ENCODE data around the gene ANKRD12. TPM values are rescaled to one million over a fixed set of nuclear protein-coding genes. Genes with fewer than 3 reads are reported as not detected.

The ANKRD12 gene
- total and polyA plus RNA-seq, 2 experiments from 2014 or later = 23.9 to 92.4 TPM

GRCh38 chr18:9297007-9297393 lies 160.4 kb downstream of the ANKRD12 start (continued):
- TF ChIP-seq ZNF462 (CRISPR knock-in tag; IDR thresholded peaks at IDR 0.05) = no peak
- TF ChIP-seq ETS1 (IDR thresholded peaks at IDR 0.05) = no peak
- no peak for TF ChIP-seq ZNF331 (CRISPR knock-in tag; IDR thresholded peaks at IDR 0.05; ENCODE audit: low read depth)

DNA sequence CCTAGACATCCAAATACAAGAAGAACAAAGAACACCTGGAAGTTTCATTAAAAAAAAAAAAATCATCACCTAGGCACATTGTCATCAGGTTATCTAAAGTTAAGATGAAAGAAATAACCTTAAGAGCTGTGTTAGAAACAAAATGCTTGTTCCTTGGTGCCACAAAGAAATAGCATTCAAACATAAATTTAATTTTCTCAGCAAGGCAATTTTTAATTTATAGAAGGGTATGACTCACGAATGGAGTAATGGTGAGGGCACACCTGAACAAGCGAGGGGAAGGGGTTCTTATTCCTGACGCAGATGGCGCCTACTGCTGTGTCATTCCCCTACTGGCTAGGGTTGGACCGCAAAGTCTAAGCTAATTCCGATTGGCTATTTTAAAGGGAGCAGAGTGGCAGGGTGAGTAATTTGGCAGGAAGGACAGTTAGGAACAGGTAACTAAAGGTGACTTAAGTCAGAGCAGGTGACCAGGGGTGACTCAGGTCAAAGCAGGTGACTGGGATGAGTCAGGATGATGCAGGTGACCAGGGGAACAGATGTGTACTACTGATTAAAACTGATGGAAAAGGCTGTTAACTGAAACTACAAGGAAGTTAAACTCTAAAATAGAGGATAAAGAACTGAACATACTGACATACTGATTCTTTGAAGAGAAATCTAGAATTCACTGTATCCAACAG lies 167.9 kb downstream of the ANKRD12 start:
- H3K4me1 Mint-ChIP-seq = no peaks in the 10 kb centered on the region; the same call in 2 of the 3 replicates
- no peaks in the 10 kb centered on the region; the same call in 1 of the 2 replicates for H3K9me2 ChIP-seq (ENCODE audit: insufficient read depth)
- H3K27ac Mint-ChIP-seq = no peak overlapping the region
- peaks cover 21% of the 10 kb centered on the region for H3K9me3 Mint-ChIP-seq
- no peaks in the 10 kb centered on the region for H3K4me1 ChIP-seq (ENCODE audit: insufficient read depth)
- ATAC-seq (no peak), DNase-seq (ENCODE audit: low spot score) (no peak)
- H3K27ac ChIP-seq (ENCODE audit: low read depth) = no peak overlapping the region
- peaks cover 1% of the 10 kb centered on the region for H3K27me3 Mint-ChIP-seq (ENCODE audit: insufficient read depth, low read depth, poor library complexity)
- no peak overlapping the region for H3K4me2 ChIP-seq
- H3K4me3 Mint-ChIP-seq = no peak overlapping the region
- peaks cover 19% of the 10 kb centered on the region for H3K36me3 Mint-ChIP-seq (ENCODE audit: low read depth)
- no peaks in the 10 kb centered on the region for H4K20me1 ChIP-seq (replicated peaks; ENCODE audit: insufficient read depth)
- H3K27me3 ChIP-seq (ENCODE audit: insufficient read depth) = no peaks in the 10 kb centered on the region
- TF ChIP-seq ZNF331 (CRISPR knock-in tag; IDR thresholded peaks at IDR 0.05; ENCODE audit: low read depth) = no peak
- TF ChIP-seq JUNB (IDR thresholded peaks at IDR 0.05; ENCODE audit: unreplicated experiment) = no peak
- no peak for TF ChIP-seq POLR2AphosphoS5 (IDR thresholded peaks at IDR 0.05; ENCODE audit: low read depth)
- TF ChIP-seq NANOG (IDR thresholded peaks at IDR 0.05; ENCODE audit: borderline replicate concordance) = no peak
- TF ChIP-seq ZNF114 (CRISPR knock-in tag; IDR thresholded peaks at IDR 0.05) = no peak
- no peak for TF ChIP-seq REST (IDR thresholded peaks at IDR 0.05; ENCODE audit: unreplicated experiment)
- TF ChIP-seq ETS1 (IDR thresholded peaks at IDR 0.05) = no peak
- TF ChIP-seq EZH2 (IDR thresholded peaks at IDR 0.05; ENCODE audit: low read depth, unreplicated experiment) = no peak
- no peak overlapping the region for H2AFZ ChIP-seq
- H3K4me3 ChIP-seq = no peak overlapping the region
- peaks cover 7% of the 10 kb centered on the region; the same call in 1 of the 2 replicates for H3K36me3 ChIP-seq (ENCODE audit: insufficient read depth)
- no peaks in the 10 kb centered on the region for H3F3A ChIP-seq (replicated peaks; ENCODE audit: low read depth)
- no peaks in the 10 kb centered on the region for H3K79me2 ChIP-seq (replicated peaks; ENCODE audit: insufficient read depth)
